Tibial artery (tissue), 4 donors: ENCODE data around the gene SULF2.

Experiments used
- DNase-seq, 2 donors: peaks; one replicate each; pipeline ENCODE4 v3.0.0-alpha.2; 2019
- H3K27ac ChIP-seq, 2 donors: fragments of 200-600 bp; sonication (generic) in 1 of 2; 1 replicate in 1 of 2; 2 replicates in 1 of 2; pipeline ENCODE4 v1.5.1; 2018 to 2019; ENCODE audit warnings: mild to moderate bottlenecking in 1 of 2
- H3K27me3 ChIP-seq, 2 donors: fragments of 200-600 bp; sonication (generic) in 1 of 2; one replicate each; pipeline versions ENCODE4 v1.5.1 to v1.6.0; 2016 to 2019
- H3K36me3 ChIP-seq, 3 donors: fragments of 200-600 bp; sonication (generic) in 2 of 3; one replicate each; pipeline ENCODE4 v1.5.1; 2016 to 2019; ENCODE audit warnings: mild to moderate bottlenecking in 2 of 3
- H3K4me1 ChIP-seq, 4 donors: fragments of 200-600 bp; sonication (generic) in 2 of 4; 1 replicate in 3 of 4; 2 replicates in 1 of 4; pipeline ENCODE4 v1.5.1; 2016 to 2019
- H3K4me3 ChIP-seq, 2 donors: fragments of 200-600 bp; sonication (generic) in 1 of 2; 1 replicate in 1 of 2; 2 replicates in 1 of 2; pipeline ENCODE4 v1.5.1; 2018 to 2019; ENCODE audit warnings: mild to moderate bottlenecking in 2 of 2
- H3K9me3 ChIP-seq, 3 donors: fragments of 200-600 bp; sonication (generic) in 1 of 3; one replicate each; pipeline ENCODE4 v1.5.1; 2016 to 2019
- intact Hi-C: fragments of 100-400 bp; cut with DNase I; formaldehyde crosslinking; loops from one replicate; pipeline ENCODE4 v1.15.0; 2023; ENCODE audit warnings: low total_unique reads
- TF ChIP-seq, protein P1 (sequence below), 2 experiments: fragments of 200-600 bp in 1 of 2; fragments of 450-650 bp in 1 of 2; IDR thresholded peaks; one replicate each; pipeline ENCODE4 v1.5.1; 2017 to 2019; ENCODE audit warnings: antibody characterized with exemption in 2 of 2, mild to moderate bottlenecking in 1 of 2, moderate library complexity in 1 of 2

SULF2 gene

DNA sequence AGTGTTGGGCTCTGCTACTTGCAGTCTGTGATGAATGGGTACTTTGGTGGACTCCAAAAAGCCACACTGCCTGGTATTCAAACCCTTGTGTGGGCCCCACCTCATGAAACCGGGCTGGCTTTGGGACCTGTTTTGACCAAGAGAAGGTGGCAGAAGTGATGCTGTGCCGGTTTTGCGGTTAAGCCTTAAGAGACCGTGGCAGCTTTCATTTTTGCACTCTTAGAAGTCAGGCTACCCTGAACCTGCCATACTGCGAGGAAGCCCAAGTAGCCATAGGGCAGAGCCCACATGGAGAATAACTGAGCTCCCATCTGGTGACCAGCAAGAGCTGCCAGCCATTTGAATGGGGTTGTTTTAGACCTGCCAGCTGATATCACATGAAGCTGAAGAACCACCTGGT lies 10.2 kb downstream of the SULF2 start:
- DNase-seq = no peak
- Histone ChIP-seq H3K27me3 (no peaks in the 10 kb centered on the region), H3K36me3 (peaks cover 0 to 8% (median 0%) of the 10 kb centered on the region in 3 donors), H3K4me1 (peaks cover 0 to 23% (median 13%) of the 10 kb centered on the region in 4 donors), H3K9me3 (no peaks in the 10 kb centered on the region), H3K4me3 (no peak overlapping the region), H3K27ac (no peak overlapping the region)
- intact Hi-C loops = no loop called here
- TF ChIP-seq, protein P1, sequence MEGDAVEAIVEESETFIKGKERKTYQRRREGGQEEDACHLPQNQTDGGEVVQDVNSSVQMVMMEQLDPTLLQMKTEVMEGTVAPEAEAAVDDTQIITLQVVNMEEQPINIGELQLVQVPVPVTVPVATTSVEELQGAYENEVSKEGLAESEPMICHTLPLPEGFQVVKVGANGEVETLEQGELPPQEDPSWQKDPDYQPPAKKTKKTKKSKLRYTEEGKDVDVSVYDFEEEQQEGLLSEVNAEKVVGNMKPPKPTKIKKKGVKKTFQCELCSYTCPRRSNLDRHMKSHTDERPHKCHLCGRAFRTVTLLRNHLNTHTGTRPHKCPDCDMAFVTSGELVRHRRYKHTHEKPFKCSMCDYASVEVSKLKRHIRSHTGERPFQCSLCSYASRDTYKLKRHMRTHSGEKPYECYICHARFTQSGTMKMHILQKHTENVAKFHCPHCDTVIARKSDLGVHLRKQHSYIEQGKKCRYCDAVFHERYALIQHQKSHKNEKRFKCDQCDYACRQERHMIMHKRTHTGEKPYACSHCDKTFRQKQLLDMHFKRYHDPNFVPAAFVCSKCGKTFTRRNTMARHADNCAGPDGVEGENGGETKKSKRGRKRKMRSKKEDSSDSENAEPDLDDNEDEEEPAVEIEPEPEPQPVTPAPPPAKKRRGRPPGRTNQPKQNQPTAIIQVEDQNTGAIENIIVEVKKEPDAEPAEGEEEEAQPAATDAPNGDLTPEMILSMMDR (IDR thresholded peaks at IDR 0.05) = no peak

DNA sequence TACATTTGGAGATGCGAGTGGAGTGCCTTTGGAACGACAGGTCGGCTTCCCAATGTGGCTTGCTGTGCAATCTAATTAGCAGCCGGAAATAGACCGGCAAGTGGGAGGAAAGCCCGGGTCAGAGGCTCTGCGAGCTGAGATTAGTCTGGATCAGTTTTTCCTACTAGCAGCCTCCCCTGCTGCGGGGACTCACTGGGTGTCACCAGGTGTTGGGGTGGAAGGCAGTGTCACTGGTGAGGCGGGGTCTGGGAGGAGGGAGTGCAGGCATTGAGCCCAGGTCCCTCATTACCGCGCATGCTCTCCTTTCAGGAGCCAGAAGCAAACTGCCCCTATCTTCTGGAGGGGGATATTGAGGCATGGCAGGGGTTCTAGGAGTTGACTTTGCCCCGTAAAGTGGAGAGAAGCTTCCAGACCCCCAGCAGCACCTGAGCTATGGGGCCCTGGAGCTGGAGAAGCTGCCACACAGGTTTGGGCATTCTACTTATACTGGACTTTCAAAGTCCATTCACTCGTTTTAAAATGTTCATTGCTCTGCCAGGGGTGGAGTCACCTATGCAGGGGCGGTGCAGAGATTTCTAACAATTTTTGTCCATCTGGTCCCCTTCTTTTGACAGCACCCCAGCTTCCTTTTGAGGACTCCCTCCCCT lies 11.0 kb downstream of the SULF2 start:
- Histone ChIP-seq H3K4me1 (peaks cover 0 to 23% (median 13%) of the 10 kb centered on the region in 4 donors), H3K9me3 (no peaks in the 10 kb centered on the region), H3K36me3 (peaks cover 0 to 8% (median 0%) of the 10 kb centered on the region in 3 donors), H3K27me3 (no peaks in the 10 kb centered on the region), H3K27ac (no peak overlapping the region), H3K4me3 (no peak overlapping the region)
- TF ChIP-seq, protein P1 (IDR thresholded peaks at IDR 0.05) = no peak
- DNase-seq = no peak
- intact Hi-C loops = no loop called here

DNA sequence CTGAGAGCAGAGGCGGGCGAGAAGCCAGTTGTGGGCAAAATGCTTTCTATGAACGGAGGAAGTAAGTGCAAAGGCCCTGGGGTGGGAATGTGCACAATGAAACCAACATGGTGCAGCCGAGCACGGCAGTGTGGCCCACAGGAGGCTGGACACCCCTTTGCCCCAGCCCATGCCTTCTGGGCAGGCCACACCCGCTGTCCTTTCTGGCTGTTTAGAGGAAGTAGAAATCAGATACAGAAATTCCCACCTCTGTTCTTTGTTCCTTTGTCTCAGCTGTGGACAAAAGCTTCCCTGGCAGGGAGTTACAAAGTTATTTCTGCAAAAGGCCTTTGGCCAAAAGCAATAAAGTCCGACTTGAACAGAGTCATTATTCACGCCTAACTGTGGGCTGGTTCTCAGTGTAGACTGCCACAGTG lies 11.9 kb downstream of the SULF2 start:
- H3K36me3 ChIP-seq = peaks cover 0 to 8% (median 0%) of the 10 kb centered on the region in 3 donors
- intact Hi-C loops = no loop called here
- no peaks in the 10 kb centered on the region for H3K9me3 ChIP-seq
- peaks cover 0 to 16% (median 8%) of the 10 kb centered on the region in 4 donors for H3K4me1 ChIP-seq
- no peak overlapping the region for H3K27ac ChIP-seq
- no peak overlapping the region for H3K4me3 ChIP-seq
- no peak for DNase-seq
- TF ChIP-seq, protein P1 (IDR thresholded peaks at IDR 0.05) = no peak
- no peaks in the 10 kb centered on the region for H3K27me3 ChIP-seq

DNA sequence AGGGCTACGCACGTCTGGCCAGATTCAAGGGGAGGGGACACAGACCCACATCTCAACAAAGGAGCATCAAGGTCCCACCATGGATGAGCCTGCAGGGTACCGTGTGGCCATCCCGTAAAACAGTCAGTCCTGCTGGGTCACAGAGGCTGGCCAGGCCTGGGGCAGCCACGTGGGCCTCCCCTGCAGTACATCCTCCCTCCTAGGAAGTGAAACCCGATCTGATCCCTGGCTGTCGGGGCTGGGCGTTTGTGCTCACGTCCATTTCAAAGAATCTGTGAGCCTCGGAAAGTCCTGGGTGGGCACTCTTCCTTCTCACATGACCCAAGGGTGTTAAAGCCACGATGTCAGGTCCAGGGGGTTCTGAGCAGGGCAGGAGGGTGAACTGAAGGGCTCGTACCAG lies 14.3 kb downstream of the SULF2 start:
- Histone ChIP-seq H3K4me3 (no peak overlapping the region), H3K27ac (no peak overlapping the region), H3K4me1 (peaks cover 0 to 11% (median 4%) of the 10 kb centered on the region in 4 donors), H3K27me3 (no peaks in the 10 kb centered on the region), H3K9me3 (no peaks in the 10 kb centered on the region), H3K36me3 (peaks cover 0 to 8% (median 0%) of the 10 kb centered on the region in 3 donors)
- no peak for DNase-seq
- intact Hi-C loops = no loop called here
- TF ChIP-seq, protein P1 (IDR thresholded peaks at IDR 0.05) = no peak

DNA sequence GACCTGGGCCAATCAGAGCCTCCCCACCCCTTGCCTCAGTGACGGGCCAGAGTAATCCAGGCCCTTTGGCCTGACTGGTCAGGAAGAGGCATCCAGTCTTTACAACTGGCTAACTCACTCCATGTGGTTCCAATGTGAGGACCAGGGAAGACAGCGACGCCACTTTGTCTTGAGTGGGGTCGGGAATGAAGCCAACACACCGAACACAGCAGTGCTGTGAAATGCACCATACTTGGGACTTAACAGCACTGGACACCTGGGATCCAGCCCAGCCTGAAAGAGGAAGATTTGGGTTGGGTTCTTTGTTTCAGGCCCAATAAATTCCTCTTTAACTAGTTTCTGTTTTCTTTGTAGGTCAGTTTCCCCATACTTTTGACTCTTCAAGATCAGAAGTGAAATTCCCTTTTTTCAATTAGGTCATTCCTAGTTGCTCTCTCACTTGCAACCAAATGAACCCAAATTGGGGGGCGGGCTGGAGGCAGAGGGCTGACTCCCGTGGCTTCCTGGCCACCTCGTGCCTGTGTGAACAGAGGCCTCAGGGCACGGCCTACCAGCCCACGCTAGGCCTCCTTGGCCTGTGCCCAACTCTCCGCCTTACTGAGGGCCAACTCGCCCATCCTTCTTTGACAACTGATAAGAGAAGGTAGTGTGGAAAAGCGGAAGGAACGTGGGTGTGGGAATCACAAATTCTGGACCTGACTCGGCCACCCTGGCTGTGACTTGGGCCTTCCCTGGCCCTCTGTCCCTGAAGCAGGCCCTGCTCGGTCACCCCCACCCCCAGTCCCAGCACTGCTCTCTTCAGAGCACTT lies 17.1 kb downstream of the SULF2 start:
- intact Hi-C loops = no loop called here
- Histone ChIP-seq H3K36me3 (peaks cover 0 to 8% (median 0%) of the 10 kb centered on the region in 3 donors), H3K27me3 (no peaks in the 10 kb centered on the region), H3K4me1 (no peaks in the 10 kb centered on the region), H3K27ac (no peak overlapping the region), H3K4me3 (no peak overlapping the region), H3K9me3 (no peaks in the 10 kb centered on the region)
- TF ChIP-seq, protein P1 (IDR thresholded peaks at IDR 0.05) = no peak
- no peak for DNase-seq
